ENCODE measurements around the gene STK32C.

STK32C gene

DNA sequence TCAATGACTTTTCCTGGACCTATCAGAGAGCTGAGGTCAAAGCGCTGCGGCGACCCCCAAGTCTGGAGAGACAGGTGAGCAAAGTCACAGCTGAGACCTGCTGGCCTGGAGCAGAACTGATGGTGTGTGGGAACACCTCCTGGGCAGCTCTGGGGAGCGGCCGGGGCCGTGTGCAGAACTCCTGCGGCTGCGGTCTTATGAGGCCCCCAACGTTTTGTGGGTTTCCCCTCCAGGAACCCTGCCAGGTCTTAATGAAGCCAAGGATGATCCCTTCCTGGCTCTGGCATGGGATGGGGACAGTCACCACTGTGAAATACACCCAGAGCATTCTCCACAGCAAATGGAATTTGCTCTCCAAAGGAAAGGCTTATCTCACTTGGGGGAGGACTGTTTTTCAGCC, 94.9 kb downstream of the STK32C start:
- no peak for DNase-seq (ENCODE audit: low read depth in 2 of 2)

DNA sequence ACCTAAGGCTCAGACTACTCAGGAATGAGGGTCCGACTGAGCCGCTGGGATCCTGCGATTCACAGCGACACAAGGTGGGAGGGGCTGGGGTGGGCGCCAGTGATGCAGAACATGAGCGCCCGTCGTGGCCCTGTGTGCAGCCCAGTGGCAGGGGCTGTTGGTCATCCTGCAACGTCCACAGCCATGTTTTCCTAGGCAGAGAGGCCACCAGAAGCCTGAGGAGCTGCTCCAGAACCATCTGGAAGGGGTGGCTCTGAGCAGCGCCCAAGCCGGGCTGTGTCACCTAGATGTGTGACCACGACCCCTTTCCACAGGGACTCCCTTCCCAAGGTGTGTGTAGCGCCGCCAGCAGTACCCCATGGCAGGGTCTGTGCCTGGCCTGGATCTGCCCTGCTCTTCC, 96.5 kb downstream of the STK32C start:
- DNase-seq (ENCODE audit: low read depth in 2 of 2), result no peak

DNA sequence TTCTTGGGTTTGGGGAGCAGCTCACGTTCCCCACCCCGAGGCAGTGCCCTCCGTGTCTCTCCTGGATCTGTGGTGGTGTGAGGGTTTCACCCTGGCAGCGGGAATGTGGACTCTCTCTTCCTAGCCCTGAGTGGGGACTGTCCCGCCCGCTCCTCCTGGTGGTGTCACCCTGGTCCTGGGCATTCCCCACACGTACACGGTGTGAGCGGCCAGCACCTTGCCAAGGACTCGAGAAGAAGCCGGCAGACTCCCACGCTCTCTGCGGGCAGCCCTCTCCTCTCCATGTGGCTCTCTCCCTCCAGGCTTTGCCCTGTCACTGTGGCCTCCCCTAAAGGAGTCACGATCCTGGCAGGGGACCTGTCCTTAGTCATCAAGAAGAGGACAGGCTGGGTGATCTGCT, 97.0 kb downstream of the STK32C start:
- no peak for DNase-seq (ENCODE audit: low read depth in 2 of 2)

DNA sequence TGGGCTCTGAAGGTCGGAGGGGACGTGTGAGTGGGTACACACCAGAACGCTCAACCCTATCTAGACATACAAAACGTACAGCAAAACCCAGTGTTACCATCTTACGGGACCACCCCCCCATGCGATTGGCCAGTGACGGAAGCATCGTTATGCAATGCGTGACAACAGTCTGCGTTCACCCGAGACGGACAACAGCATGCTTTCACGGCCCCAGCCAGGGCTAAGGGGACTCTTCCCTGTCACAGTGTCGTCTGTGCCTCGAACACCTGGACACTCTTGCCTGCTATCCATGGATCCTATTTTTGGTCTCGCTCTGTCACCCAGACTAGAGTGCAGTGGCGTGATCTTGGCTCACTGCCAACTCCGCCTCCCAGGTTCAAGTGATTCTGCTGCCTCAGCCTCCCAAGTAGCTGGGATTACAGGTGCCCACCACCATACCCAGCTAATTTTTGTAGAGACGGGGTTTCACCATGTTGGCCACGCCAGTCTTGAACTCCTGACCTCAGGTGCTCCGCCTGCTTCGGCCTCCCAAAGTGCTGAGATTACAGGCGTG, 97.7 kb downstream of the STK32C start:
- DNase-seq (ENCODE audit: low read depth in 2 of 2), result no peak

DNA sequence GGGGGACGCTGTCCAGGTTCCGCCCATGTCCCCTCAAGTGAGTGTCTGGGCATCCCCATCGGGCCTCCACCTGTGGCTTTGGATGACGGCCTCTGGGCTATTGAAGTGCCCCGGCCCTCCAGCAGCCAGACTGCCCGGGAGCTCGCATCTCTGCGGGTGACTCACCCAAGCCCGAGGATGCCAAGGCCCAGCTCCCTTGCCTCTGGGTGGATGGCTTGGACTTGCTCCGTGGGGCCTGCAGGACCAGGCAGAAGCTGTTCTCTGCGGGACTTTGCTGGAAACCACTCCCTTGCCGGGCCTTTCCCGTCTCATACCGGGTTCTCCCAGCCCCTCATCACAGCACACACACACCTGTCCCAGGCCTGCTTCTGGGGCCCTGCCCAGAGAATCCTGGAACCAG, 98.6 kb downstream of the STK32C start:
- no peak for DNase-seq (ENCODE audit: low read depth in 2 of 2)

DNA sequence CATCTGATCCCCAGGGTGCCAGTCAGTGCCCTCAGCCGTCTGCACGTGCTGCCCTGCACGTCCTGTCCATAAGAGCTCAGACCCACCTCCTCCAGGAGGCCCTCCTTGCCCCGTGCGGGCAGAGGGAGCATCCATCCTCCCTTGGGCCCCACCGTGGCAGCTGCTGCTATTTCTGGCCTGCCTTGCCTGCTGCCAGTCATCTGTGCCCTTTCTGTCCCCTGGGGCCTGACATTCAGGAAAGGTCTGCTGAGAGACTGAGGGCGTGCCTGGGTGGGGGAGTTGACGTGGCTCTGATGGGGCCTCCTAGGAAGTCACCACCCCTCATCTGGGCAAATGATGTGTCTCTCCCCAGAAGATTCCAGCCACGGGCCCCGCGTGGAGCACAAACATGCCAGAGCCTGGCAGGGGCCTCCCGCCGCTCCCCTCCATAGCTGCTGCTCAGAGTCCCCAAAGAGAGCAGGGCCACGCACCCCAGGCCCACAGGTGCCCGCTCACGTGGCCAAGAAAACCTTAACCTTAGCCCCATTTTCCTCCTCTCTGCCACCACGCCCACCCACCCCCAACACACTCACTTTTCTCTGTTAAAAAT, 99.2 kb downstream of the STK32C start:
- no peak for DNase-seq (ENCODE audit: low read depth in 2 of 2)

DNA sequence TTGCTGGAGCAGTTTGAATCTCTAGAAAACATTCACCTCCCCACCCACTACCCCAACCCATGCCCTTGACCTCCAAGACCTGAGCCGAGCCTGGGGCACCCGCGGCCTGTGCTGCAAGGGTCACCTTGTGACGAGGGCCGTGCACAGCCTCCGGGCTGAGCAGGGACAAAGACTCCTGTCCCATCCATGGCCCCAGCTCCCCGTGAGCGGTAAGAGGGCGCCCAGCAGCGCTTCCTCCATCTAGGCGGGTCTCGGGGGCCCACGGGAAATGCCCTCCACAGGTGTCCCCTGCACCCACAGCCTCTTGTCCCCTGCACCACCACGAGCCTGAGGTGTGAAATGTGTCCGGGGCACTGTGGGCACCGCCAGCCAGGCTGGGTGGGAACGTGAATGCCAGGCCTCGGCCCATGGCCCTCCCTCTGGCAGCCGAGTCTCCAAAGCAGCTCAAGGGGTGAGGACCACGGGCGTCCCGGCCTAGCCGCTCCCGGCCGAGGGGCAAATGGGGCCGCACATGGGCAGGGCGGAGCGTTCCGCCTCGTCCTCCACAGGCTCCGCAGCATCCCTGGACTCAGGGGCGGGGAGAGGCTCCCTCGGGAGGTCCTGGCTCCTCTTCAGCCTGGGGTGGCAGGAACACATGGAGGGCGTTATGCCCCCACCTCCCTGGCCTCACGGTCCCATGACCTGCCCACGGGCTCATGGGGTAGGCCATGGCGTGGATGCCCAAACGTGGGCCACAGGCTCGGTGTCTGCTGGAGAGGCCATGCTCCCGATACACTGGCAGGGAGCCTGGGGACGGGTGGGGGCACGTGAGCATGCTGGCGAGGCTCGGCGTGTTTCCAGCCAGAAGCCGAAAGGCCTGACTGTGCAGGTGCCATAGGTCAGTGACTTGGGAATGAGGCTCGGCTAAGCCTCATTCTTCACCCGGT, 100.0 kb downstream of the STK32C start:
- DNase-seq (ENCODE audit: low read depth in 2 of 2), result no peak

DNA sequence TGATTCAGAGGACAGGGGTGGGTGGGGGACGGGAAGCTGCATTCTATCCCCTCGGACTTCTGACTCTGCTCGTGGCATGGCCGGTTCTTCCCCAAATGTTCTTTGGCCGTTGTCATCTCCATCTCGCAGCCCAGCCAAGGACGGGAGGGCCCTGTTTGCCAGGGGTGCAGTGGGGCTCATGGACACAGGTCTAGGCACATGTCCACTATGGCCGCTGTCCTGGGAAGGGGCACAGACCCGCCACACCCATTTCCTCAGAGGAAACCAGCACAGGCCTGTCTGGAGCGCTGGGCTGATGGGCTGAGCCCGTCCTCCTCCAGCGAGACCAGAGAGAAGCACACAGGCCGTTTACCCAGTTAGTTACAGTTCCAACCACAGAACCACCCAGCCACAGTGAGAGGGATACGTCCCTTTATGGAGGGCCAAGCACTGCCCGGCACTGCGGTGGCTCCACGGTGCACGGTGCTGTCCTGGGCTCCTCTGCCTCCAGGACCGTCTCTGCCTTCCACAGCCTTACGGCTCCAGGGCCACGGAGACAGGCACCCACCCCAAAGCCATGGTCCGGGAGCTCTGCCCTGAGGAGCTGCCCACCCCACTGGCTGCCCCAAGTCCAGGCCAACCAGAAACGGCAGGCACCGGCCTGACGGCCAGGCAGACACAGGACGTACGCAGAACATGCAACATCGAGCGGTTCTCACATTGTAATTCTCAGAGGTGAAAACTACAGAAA, 100.8 kb downstream of the STK32C start:
- no peak for DNase-seq (ENCODE audit: low read depth in 2 of 2)

DNA sequence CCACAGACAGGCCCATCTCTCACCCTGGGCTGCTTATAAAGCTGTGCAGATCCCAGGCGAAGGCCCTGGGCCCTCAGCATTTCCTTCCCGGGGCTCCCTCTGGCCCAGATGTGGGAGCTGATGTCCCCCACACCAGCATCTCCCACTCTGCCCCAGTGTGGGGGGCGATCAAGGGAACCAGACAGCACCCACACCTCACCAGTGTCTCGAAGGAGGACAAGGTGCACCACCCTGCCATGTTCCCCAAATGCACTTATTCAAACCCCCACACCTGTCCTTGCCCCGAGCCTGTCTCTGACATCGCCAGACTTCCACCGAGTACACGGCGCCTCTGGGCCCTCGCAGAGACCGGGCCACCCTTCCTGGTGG, 101.4 kb downstream of the STK32C start:
- DNase-seq (ENCODE audit: low read depth in 2 of 2), result no peak

DNA sequence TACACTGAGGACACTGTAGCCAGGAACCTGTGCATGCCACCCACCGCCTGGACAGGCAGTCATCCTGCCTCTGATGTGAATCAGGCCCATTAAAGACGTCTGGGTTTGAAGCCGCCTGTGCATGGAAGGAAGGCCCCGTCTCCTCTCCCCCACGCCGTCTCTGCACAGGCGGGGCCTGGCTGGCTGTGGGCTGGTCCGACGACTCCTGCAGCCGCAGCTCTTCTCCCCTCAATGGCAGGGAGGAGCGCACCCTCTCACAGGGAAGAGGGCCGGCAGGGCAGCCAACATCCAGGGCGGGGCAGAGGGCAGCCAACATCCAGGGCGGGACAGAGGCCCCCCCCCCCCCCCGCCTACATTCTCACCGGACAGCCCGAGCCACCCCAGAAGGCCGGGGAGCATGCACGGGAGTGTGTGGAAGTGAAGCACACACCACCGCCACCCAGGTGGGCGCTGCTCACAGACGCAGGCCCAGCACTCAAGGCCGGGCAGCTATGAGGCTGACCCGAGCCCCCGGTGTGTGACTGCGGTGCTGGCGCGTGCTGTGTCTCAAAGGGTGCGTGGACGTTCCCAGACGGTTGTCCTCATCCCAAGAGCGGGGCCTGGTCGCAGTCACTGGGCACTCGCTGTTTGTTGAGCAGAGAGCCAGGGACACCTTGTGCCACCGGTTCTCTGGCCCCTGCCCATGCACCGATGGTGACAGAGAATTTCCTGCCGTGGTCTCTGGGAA, 101.9 kb downstream of the STK32C start:
- no peak for DNase-seq (ENCODE audit: low read depth in 2 of 2)

DNA sequence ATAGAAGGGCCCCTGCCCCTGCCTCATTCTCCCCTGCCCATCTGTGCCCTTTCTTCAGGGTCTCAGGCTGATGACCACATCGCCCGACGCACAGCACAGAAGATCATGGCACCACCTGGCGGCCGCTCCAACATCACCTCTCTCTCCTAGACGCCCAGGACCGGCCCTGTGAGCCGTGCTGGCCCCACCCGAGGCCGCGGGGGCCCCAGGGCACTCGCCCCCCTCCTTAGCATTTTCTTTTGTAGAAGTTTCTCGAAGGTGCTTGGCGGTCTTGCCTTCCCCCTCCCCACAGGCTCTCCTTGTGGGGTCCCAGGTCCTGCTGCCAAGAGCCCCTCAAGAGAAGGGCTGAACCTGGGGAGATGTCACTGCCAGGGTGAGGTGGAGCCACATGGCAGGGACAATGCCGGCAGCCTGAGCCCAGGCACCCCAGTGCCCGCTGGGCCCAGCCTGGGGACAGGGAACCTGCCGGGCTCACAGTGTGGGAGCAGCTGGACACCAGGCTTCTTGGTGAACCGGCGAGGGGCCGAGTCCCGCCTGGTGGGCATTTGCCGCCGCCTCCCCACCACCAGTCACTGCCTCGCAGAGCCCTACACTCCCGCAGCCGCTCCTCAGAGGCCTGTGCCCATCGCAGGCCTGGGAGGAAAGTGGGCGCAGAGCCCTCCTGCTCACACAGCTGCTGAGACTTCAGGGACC, 102.8 kb downstream of the STK32C start:
- no peak for DNase-seq (ENCODE audit: low read depth in 2 of 2)

DNA sequence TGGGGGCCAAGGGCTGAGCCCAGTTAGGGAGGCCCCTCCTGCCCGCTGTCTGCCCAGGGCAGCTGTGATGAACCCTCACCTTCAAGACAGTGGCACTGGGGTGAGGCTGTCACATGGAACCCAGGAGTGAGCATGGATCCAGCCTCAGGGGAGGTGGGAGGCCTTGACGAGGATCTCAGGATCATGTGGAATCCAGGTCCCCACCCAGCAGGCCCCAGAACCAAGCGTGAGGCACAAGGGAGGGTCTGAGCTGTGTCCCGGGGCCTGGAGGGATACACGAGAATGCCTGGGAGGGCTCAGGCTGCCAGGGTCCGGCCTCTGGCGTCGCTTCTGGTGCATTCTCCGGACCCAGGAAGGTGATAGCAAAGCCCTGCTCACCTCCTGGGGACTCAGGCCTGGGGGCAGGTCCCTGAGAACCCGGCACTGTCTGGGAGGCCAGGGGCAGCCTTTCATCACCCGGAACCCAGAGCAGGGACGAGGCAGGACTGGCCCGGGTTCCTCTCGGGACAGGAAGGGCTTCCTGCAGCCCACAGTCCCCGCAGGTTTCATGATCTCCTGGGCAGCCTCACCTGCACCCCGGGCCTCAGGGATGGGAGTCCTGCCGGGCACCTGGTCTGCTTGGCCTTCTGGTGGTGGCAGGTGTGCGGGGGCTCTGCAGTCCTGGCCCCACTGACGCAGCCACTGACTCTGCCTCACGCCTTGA, 103.5 kb downstream of the STK32C start:
- DNase-seq (ENCODE audit: low read depth in 2 of 2), result no peak

DNA sequence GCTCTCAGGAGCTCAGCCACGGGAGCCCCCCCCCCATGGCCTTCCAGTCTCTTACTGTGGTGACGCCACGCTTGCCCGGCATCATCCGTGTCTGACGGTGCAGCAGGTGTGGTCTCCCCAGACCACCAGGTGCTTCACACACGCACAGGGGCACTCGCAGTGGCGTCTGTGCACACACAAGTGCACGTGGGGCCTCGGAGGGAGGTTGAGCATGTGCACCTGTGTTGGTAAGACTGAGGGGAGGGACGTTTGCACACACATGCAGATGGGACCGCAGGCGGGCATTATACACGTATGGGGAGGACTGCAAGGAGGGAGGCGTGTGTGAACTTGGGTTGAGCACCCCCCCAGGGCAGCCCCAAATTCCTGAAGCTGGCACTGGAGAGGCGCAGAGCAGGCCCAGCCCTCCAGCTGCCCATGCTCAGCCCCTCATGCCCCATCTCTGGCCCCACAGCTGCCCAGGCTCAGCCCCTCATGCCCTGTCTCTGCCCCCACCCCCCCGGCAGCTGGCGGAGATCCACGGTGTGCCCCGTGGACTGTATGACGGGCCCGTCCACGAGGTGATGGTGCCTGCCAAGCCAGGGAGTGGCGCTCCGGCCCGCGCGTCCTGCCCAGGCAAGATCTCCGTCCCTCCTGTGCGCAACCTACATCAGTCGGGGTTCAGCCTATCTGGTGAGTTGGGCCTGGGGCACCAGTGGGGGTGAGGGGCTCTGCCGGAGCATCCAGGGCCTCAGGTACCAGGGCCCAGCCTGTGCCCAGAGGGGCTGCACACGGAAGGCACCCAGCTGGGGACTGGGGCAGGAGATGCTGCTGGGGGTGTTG, 104.3 kb downstream of the STK32C start:
- no peak for DNase-seq (ENCODE audit: low read depth in 2 of 2)

DNA sequence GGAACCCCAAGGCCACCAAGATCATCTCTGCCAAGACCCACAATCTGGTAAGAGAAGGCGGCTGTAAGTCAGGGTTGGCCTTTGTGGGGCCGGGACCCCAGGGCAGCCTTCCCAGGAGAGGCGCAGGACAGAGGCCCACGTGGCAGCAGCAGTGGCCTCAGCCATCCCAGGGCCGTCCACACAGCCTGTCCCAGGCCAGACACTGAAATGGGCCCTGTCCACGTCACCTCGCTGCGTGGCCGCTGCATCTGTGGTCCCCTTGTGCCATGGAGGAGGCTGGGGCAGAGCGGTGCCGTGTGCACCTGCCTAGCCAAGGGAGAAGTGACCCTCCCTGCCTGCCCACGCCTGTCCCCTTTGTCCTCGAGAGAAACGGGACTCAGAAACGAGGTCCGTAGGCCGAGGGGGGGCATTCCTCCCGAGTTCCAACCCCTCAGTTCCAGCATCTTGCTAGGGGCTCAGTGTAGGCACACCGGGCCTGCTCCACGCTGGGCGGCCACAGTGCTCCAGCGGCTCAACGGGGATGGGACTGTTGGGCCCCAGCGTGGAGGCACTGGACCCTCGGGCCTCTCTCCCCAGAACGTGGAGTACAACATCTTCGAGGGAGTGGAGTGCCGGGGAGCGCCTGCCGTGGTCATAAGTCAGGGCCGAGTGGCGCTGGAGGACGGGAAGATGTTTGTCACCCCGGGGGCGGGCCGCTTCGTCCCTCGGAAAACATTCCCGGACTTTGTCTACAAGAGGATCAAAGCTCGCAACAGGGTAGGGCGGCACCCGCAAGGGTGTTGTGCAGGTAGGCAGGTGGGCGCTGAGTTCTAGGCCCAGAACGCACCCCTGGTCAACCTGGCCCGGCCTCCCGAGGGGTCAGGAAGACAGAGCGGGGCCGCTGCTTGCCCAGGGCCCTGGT, 105.4 kb downstream of the STK32C start:
- DNase-seq (ENCODE audit: low read depth in 2 of 2), result no peak

DNA sequence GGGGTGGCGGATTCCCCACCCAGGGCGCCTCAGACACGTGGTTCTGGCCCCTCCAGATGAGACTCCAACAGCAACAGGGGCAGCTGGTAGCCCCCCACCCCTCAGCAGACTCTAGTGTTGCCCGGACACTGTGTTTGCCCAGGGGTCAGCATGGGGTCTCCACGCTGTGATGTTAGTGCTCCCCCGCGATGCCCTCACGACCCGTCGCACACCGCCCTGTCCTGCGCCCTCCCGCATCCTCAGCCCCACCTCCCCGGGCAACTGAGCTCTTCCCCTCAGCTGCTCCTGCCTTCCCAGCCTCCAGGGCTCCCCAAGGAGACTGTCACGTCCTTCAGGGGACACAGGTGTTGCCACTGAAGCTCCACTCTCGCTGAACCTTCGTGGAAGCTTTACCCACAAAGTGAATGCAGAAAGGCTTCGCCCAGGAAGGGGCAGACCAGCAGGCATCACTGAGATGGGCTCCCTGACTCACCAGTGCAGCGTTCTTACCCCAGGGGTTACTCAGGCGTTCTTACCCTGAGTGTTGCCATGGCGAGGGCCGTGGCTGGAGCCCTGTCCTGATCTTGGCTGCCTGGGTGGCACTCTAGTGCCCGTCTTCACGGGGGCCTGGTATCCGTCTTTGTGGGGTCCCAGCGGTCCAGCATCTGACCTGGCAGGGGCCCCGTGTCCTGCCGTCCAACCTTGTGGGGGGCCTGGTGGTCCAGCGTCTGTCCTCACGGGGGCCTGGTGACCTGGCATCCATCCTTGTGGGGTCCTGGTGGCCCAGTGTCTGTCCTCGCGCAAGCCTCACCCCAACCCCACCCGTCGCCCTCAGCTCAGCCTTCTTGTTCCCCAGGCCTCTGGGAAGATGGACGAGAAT, 106.4 kb downstream of the STK32C start:
- DNase-seq (ENCODE audit: low read depth in 2 of 2), result no peak

DNA sequence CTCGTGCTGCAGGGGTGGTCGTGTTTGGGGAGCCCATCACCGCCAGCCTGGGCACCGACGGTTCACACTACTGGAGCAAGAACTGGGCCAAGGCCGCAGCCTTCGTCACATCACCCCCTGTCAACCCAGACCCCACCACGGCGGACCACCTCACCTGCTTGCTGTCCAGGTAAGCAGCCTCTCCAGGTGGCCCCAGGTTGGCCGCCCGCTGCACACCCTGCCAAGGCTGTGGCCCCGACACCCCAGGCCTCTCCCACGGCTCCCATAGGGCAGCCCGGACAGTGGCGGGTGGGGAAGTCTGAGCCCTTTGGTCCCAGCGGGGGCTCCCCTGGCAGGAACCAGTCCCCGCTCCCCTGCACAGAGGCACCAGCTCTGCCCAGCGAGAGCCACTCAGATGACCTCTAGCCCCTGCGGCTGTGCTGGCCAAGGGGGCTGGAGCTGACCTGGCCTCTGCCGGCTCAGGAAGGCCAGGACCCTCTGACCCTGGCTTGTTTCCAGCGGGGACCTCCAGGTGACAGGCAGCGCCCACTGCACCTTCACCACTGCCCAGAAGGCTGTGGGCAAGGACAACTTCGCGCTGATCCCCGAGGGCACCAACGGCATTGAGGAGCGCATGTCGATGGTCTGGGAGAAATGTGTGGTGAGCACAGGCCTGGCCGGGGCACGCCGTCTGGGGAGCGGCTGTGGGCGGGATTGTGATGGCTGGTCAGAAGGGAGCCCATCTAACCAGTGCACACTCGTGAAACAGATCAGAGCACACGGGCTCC, 107.2 kb downstream of the STK32C start:
- DNase-seq (ENCODE audit: low read depth in 2 of 2), result no peak

DNA sequence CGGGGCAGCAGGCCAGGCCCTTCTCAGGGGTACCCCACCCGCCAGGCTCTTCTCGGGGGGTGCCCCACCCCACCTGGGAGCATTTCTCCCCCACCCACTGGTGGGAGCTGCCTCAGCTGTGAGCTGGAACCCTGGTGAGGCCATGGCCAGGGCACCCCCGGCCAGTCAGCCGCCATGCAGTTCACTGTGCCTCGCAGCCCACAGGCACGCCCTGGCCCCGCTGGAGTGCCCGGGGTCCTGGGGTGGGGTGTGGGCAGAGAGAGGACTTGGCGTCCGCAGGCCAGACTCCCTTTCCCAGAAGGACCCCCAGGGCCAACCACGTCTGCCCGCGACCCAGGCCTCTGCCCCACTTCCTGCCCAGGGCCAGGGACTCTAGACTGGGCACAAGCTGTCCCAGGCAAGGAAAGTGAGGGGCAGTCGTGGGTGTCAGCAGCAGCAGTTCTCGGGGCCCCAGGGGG, 107.9 kb downstream of the STK32C start:
- no peak for DNase-seq (ENCODE audit: low read depth in 2 of 2)
